ENCODE measurements around the gene LBR. TPM values are rescaled to one million over a fixed set of nuclear protein-coding genes. Genes with fewer than 3 reads are reported as not detected.
"Not testable (repeated sequence)": the region's sequence is repeated elsewhere in the genome, so short reads cannot be mapped to it uniquely, and the experiment has no call there.

The LBR gene
- 66.0 and 157 TPM in 2 replicates for total RNA-seq (2014; rRNA removed; shearing (Covaris generic); ENCODE audit: low replicate concordance)

GRCh38 chr1:225427235-225428067 is at the start of gene LBR:
LBR (minus strand) TSS chr1:225428038; CDS start chr1:225424075, 3,963 bp downstream.
- no peak for DNase-seq
- H2AFZ ChIP-seq (ENCODE audit: low read length): peak within 1 kb of the TSS; percentile 84
- H3K27ac ChIP-seq (ENCODE audit: low read length): peak within 1 kb of the TSS; percentile 83
- H3K9me3 ChIP-seq (ENCODE audit: low read length): no peaks in the 10 kb centered on the region
- peak within 1 kb of the TSS; percentile 87 for H3K4me2 ChIP-seq (ENCODE audit: low read depth, low read length, poor library complexity, severe bottlenecking)
- peaks cover 41% of the 10 kb centered on the region for H3K4me1 ChIP-seq (ENCODE audit: low read length)
- H3K27me3 ChIP-seq (ENCODE audit: low read length): no peaks in the 10 kb centered on the region
- peaks cover 7% of the 10 kb centered on the region; the same call in 1 of the 2 replicates for H3K36me3 ChIP-seq (ENCODE audit: insufficient read depth, low read length)
- H3K4me3 ChIP-seq (ENCODE audit: low read length): peak within 1 kb of the TSS; percentile 95
- peaks cover 53% of the 10 kb centered on the region for H3K79me2 ChIP-seq (ENCODE audit: low read length)
- H3K9ac ChIP-seq (ENCODE audit: low read length): peak within 1 kb of the TSS; percentile 92
- H3K9me2 ChIP-seq (replicated peaks; ENCODE audit: insufficient read depth, low read length): no peaks in the 10 kb centered on the region
- H4K20me1 ChIP-seq (ENCODE audit: insufficient read depth, low read depth, low read length): peaks cover 13% of the 10 kb centered on the region; the same call in 1 of the 2 replicates

- no peaks in the 10 kb centered on the region for H3K27me3 ChIP-seq (ENCODE audit: low read length)
- no peak overlapping the region for H3K27ac ChIP-seq (ENCODE audit: low read length)
- no peak overlapping the region for H3K4me2 ChIP-seq (ENCODE audit: low read depth, low read length, poor library complexity, severe bottlenecking)
- H3K79me2 ChIP-seq (ENCODE audit: low read length): no peaks in the 10 kb centered on the region
- DNase-seq: no peak
- H3K9me3 ChIP-seq (ENCODE audit: low read length): no peaks in the 10 kb centered on the region
- H2AFZ ChIP-seq (ENCODE audit: low read length): no peak overlapping the region
- no peaks in the 10 kb centered on the region for H4K20me1 ChIP-seq (ENCODE audit: insufficient read depth, low read depth, low read length)
- no peaks in the 10 kb centered on the region for H3K36me3 ChIP-seq (ENCODE audit: insufficient read depth, low read length)
- peaks cover 40% of the 10 kb centered on the region for H3K4me1 ChIP-seq (ENCODE audit: low read length)
- no peak overlapping the region for H3K4me3 ChIP-seq (ENCODE audit: low read length)
- H3K9ac ChIP-seq (ENCODE audit: low read length): no peak overlapping the region
- no peaks in the 10 kb centered on the region for H3K9me2 ChIP-seq (replicated peaks; ENCODE audit: insufficient read depth, low read length)
Observed at GRCh38 chr1:225477296-225477911, 49.6 kb upstream of the LBR start.

DNA sequence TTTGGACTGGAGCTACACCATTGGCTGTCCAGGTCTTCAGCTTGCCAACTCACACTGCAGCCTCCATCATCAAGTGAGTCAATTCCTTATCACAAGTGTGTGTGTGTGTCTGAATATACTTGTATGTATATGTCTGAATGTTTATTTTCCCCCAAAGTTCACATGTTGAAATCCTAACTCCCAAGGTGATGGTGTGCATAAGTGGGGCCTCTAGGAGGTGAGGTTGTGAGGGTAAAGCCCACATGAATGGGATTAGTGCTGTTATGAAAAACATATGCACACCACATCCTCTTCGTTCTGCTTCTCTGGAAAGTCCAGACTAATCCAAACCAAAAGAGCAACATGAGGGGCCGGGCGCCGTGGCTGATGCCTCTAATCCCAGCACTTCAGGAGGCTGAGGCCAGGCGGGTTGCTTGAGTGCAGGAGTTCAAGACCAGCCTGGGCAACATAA is 48.7 kb upstream of the LBR start:
- Histone ChIP-seq H2AFZ (ENCODE audit: low read length) (no peak overlapping the region), H3K4me3 (ENCODE audit: low read length) (no peak overlapping the region), H3K4me2 (ENCODE audit: low read depth, low read length, poor library complexity, severe bottlenecking) (no peak overlapping the region), H3K27ac (ENCODE audit: low read length) (no peak overlapping the region), H3K27me3 (ENCODE audit: low read length) (no peaks in the 10 kb centered on the region), H3K79me2 (ENCODE audit: low read length) (no peaks in the 10 kb centered on the region), H3K9me3 (ENCODE audit: low read length) (no peaks in the 10 kb centered on the region), H3K4me1 (ENCODE audit: low read length) (peaks cover 33% of the 10 kb centered on the region), H4K20me1 (ENCODE audit: insufficient read depth, low read depth, low read length) (no peaks in the 10 kb centered on the region), H3K9me2 (replicated peaks; ENCODE audit: insufficient read depth, low read length) (no peaks in the 10 kb centered on the region), H3K36me3 (ENCODE audit: insufficient read depth, low read length) (no peaks in the 10 kb centered on the region), H3K9ac (ENCODE audit: low read length) (no peak overlapping the region)
- no peak for DNase-seq

DNA sequence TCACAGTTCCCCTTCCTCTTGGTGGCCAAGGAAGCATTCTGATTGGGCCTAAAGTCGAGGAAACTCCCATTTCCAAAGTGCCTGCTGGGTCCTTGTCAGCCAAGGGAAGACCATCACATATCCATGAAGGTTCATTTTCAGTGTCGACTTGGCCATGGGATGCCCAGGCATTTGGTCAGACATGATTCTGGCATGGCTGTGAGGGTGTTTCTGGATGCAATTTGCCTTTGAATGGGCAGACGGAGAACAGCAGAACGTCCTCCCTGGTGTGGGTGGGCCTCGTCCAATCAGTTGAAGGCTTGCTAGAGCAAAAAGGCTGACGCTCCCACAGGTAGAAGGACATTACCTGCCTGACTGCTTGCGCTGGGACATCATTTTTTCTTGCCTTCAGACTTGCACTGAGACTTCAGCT is 48.3 kb upstream of the LBR start:
- Histone ChIP-seq H2AFZ (ENCODE audit: low read length) (no peak overlapping the region), H3K79me2 (ENCODE audit: low read length) (no peaks in the 10 kb centered on the region), H3K4me1 (ENCODE audit: low read length) (peaks cover 29% of the 10 kb centered on the region), H3K36me3 (ENCODE audit: insufficient read depth, low read length) (no peaks in the 10 kb centered on the region), H3K27me3 (ENCODE audit: low read length) (no peaks in the 10 kb centered on the region), H3K27ac (ENCODE audit: low read length) (no peak overlapping the region), H3K9ac (ENCODE audit: low read length) (no peak overlapping the region), H3K4me3 (ENCODE audit: low read length) (no peak overlapping the region), H3K4me2 (ENCODE audit: low read depth, low read length, poor library complexity, severe bottlenecking) (no peak overlapping the region), H3K9me3 (ENCODE audit: low read length) (no peaks in the 10 kb centered on the region), H3K9me2 (replicated peaks; ENCODE audit: insufficient read depth, low read length) (no peaks in the 10 kb centered on the region), H4K20me1 (ENCODE audit: insufficient read depth, low read depth, low read length) (no peaks in the 10 kb centered on the region)
- DNase-seq: no peak

DNA sequence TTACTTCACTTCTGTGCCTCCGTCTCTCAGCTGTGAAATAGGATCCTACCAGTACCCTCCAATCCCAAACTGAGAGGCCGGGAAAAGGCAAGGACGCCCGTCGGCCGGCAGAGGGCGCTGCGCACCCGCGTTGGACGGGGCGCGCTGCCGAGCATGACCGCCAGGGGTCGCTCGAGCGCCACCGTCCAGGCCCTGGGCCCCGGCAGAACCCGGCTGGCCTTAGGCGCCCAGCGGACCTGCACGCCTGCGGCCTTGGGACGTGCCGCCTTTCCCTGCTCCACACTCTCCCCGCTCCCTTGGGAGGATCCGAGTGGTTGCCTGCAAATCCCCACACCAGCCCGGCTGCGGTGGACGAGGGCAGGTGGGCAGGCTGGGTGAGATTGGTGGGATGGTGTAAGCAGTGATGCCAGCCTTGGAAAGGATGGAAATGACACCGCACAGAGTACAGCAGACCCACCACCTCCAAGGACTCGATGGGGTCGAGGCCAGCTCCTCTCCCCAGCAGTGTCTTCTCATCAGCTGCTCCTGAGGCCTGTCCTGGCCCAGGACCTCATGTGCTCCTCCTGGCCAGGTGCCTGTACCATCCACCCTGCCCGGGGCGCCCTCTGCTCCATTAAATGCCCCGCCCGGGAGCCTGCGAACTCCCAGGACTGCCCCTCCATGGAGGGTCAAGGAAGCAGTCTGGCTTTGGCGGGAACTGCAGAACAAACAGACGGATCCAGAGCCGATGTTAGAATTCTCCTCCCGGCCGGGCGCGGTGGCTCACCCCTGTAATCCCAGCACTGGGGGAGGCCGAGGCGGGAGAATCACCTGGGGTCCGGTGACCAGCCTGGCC is 47.4 kb upstream of the LBR start:
- H3K27ac ChIP-seq (ENCODE audit: low read length): no peak overlapping the region
- no peaks in the 10 kb centered on the region for H4K20me1 ChIP-seq (ENCODE audit: insufficient read depth, low read depth, low read length)
- H3K27me3 ChIP-seq (ENCODE audit: low read length): no peaks in the 10 kb centered on the region
- H2AFZ ChIP-seq (ENCODE audit: low read length): peak overlapping the region; percentile 48; the same call in 1 of the 2 replicates
- peak; percentile 76 for DNase-seq
- H3K9me2 ChIP-seq (replicated peaks; ENCODE audit: insufficient read depth, low read length): no peaks in the 10 kb centered on the region
- H3K79me2 ChIP-seq (ENCODE audit: low read length): no peaks in the 10 kb centered on the region
- H3K4me2 ChIP-seq (ENCODE audit: low read depth, low read length, poor library complexity, severe bottlenecking): no peak overlapping the region
- no peaks in the 10 kb centered on the region for H3K9me3 ChIP-seq (ENCODE audit: low read length)
- no peak overlapping the region for H3K4me3 ChIP-seq (ENCODE audit: low read length)
- H3K36me3 ChIP-seq (ENCODE audit: insufficient read depth, low read length): no peaks in the 10 kb centered on the region
- peak overlapping the region; percentile 24; the same call in 1 of the 2 replicates for H3K9ac ChIP-seq (ENCODE audit: low read length)
- peaks cover 20% of the 10 kb centered on the region for H3K4me1 ChIP-seq (ENCODE audit: low read length)

- H3K4me2 ChIP-seq (ENCODE audit: low read depth, low read length, poor library complexity, severe bottlenecking): no peak overlapping the region
- no peak overlapping the region for H3K27ac ChIP-seq (ENCODE audit: low read length)
- H3K36me3 ChIP-seq (ENCODE audit: insufficient read depth, low read length): no peaks in the 10 kb centered on the region
- H3K4me3 ChIP-seq (ENCODE audit: low read length): no peak overlapping the region
- no peaks in the 10 kb centered on the region for H3K9me3 ChIP-seq (ENCODE audit: low read length)
- H3K27me3 ChIP-seq (ENCODE audit: low read length): no peaks in the 10 kb centered on the region
- peaks cover 14% of the 10 kb centered on the region for H3K4me1 ChIP-seq (ENCODE audit: low read length)
- DNase-seq: no peak
- H3K79me2 ChIP-seq (ENCODE audit: low read length): no peaks in the 10 kb centered on the region
- no peak overlapping the region for H3K9ac ChIP-seq (ENCODE audit: low read length)
- H3K9me2 ChIP-seq (replicated peaks; ENCODE audit: insufficient read depth, low read length): no peaks in the 10 kb centered on the region
- H2AFZ ChIP-seq (ENCODE audit: low read length): no peak overlapping the region
- H4K20me1 ChIP-seq (ENCODE audit: insufficient read depth, low read depth, low read length): no peaks in the 10 kb centered on the region
Observed at GRCh38 chr1:225474439-225474985, 46.7 kb upstream of the LBR start.

- not testable (repeated sequence) for H3K9me2 ChIP-seq (replicated peaks; ENCODE audit: insufficient read depth, low read length); H3K9ac ChIP-seq (ENCODE audit: low read length); H3K27ac ChIP-seq (ENCODE audit: low read length); H3K9me3 ChIP-seq (ENCODE audit: low read length); H3K4me3 ChIP-seq (ENCODE audit: low read length); H3K36me3 ChIP-seq (ENCODE audit: insufficient read depth, low read length); H4K20me1 ChIP-seq (ENCODE audit: insufficient read depth, low read depth, low read length); DNase-seq; H3K4me2 ChIP-seq (ENCODE audit: low read depth, low read length, poor library complexity, severe bottlenecking); H3K27me3 ChIP-seq (ENCODE audit: low read length); H3K4me1 ChIP-seq (ENCODE audit: low read length); H3K79me2 ChIP-seq (ENCODE audit: low read length); H2AFZ ChIP-seq (ENCODE audit: low read length)
Observed at GRCh38 chr1:225473676-225474438, 46.0 kb upstream of the LBR start.

Data from Karpas-422 (cell line).